Panc1 (cell line): ENCODE data around the gene RTF1. TPM values are rescaled to one million over a fixed set of nuclear protein-coding genes. Genes with fewer than 3 reads are reported as not detected.

Source experiments
- ATAC-seq: fragments of 200-7000 bp; cut with Tn5 transposase; 2 replicates; pipeline ENCODE4 v1.9.1; 2020; ENCODE audit warnings: mild to moderate bottlenecking, moderate library complexity
- BruUV-seq: library from RNA; stranded (reverse); fragments of 400-500 nt; replicated peaks from 2 replicates; lab custom pipeline; 2021; lab: Mats Ljungman, UMichigan
- CTCF ChIA-PET: fragments of 300-600 bp; sonication (Branson Sonifier 250); formaldehyde crosslinking; loops from one replicate; lab custom pipeline; 2022; ENCODE audit warnings: antibody characterized with exemption; lab: Charles Lee
- POLR2A ChIA-PET: fragments of 300-600 bp; sonication (Branson Sonifier 250); formaldehyde crosslinking; loops from one replicate; lab custom pipeline; 2022; ENCODE audit warnings: antibody characterized with exemption; lab: Charles Lee
- DNase-seq: peaks from one replicate; pipeline ENCODE4 v3.0.0-alpha.2; 2010; ENCODE audit warnings: low read depth, low spot score
- H3K27ac ChIP-seq: 2 replicates; pipeline ENCODE4 v1.5.1; 2011; ENCODE audit warnings: mild to moderate bottlenecking, low read length, inconsistent platforms
- H3K27me3 ChIP-seq: fragments of 200-500 bp; sonication (Bioruptor generic); 2 replicates; pipeline ENCODE4 v1.6.0; 2014; ENCODE audit warnings: low read length, inconsistent platforms; ENCODE audit not compliant: control insufficient read depth, insufficient read depth
- H3K36me3 ChIP-seq: fragments of 200-500 bp; sonication (Bioruptor generic); 2 replicates; pipeline ENCODE4 v1.5.1; 2014; ENCODE audit warnings: inconsistent platforms, mild to moderate bottlenecking, low read length, moderate library complexity; ENCODE audit not compliant: control insufficient read depth, insufficient read depth
- H3K4me1 ChIP-seq: 2 replicates; pipeline ENCODE4 v1.5.1; 2011; ENCODE audit warnings: inconsistent platforms, mild to moderate bottlenecking, low read length, moderate library complexity; ENCODE audit not compliant: control insufficient read depth, insufficient read depth
- H3K4me3 ChIP-seq, 2 experiments: 2 replicates each; pipeline ENCODE4 v1.5.1; 2011 to 2012; ENCODE audit warnings: low read depth in 2 of 2, low read length in 2 of 2, mild to moderate bottlenecking in 2 of 2, inconsistent platforms in 1 of 2, moderate library complexity in 1 of 2
- H3K9me3 ChIP-seq: fragments of 200-500 bp; sonication (Bioruptor generic); 2 replicates; pipeline ENCODE4 v1.5.1; 2014; ENCODE audit warnings: low read depth, mild to moderate bottlenecking, inconsistent platforms, low read length, moderate library complexity; ENCODE audit not compliant: control insufficient read depth, insufficient read depth
- POLR2AphosphoS5 ChIP-seq: IDR thresholded peaks from 2 replicates; pipeline ENCODE4 v1.6.1; 2012; ENCODE audit warnings: mild to moderate bottlenecking, low read depth, low read length, moderate library complexity
- SIN3A ChIP-seq: IDR thresholded peaks from 2 replicates; pipeline ENCODE4 v1.6.1; 2012; ENCODE audit warnings: low read depth, mild to moderate bottlenecking, low read length, moderate library complexity, borderline replicate concordance; ENCODE audit not compliant: insufficient read depth
- TCF7L2 ChIP-seq: IDR thresholded peaks from 2 replicates; pipeline ENCODE4 v1.6.1; 2011; ENCODE audit warnings: mild to moderate bottlenecking, low read depth, low read length, inconsistent platforms
- in situ Hi-C: cut with HindIII; loops from 2 replicates; pipeline ENCODE4 v1.10.0; 2016; ENCODE audit warnings: low sequenced_read_pairs, low pct_unique_long_range_greater_than_20kb
- intact Hi-C: fragments of 100-400 bp; cut with micrococcal nuclease; formaldehyde crosslinking; loops from one replicate; pipeline ENCODE4 v1.10.0; 2022; ENCODE audit not compliant: unreplicated experiment
- total RNA-seq: library from RNA; stranded (reverse); gene quantifications from one replicate; pipeline ENCODE4 v1.2.1, GENCODE V29; 2021; ENCODE audit not compliant: unreplicated experiment
- TF ChIP-seq, protein P1 (sequence below), 2 experiments: IDR thresholded peaks; 2 replicates each; pipeline ENCODE4 v1.6.1; 2011 to 2012; ENCODE audit warnings: low read depth in 2 of 2, control low read depth in 1 of 2, low read length in 1 of 2, mild to moderate bottlenecking in 1 of 2, moderate library complexity in 1 of 2; ENCODE audit not compliant: insufficient read depth in 1 of 2
- TF ChIP-seq, protein P2 (sequence below): fragments of 450-650 bp; IDR thresholded peaks from 2 replicates; pipeline ENCODE4 v1.5.1; 2017; ENCODE audit warnings: mild to moderate bottlenecking

RTF1 gene
- total RNA-seq, 1 experiment from 2014 or later: 43.5 TPM

DNA sequence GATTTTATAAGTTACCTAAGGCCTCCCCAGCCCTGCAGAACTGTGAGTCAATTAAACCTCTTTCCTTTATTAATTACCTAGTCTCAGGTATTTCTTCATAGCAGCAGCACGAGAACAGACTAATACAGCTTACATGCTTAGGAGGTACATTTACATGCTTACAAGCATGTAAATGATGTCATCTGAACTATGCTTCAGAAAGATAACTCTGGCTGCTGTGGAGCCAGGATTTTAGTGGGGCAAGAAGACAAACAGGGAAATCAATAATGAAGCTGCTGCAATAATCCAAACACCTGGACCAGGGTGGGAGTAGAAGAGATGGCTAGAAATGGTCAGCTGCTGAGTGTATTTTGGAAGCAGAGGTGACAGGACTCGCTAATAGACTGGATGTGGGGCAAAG lies 24.2 kb upstream of the RTF1 start:
- Histone ChIP-seq H3K36me3 (no peaks in the 10 kb centered on the region), H3K4me1 (no peaks in the 10 kb centered on the region), H3K27me3 (no peaks in the 10 kb centered on the region), H3K27ac (no peak overlapping the region), H3K4me3 (no peak overlapping the region), H3K9me3 (no peaks in the 10 kb centered on the region)
- ChIA-PET CTCF (no interaction called here), POLR2A (no interaction called here)
- intact Hi-C loops (no loop called here), in situ Hi-C loops (no loop called here)
- no peak for DNase-seq
- no TSS peak for BruUV-seq
- no peak for ATAC-seq
- TF ChIP-seq, protein P1, sequence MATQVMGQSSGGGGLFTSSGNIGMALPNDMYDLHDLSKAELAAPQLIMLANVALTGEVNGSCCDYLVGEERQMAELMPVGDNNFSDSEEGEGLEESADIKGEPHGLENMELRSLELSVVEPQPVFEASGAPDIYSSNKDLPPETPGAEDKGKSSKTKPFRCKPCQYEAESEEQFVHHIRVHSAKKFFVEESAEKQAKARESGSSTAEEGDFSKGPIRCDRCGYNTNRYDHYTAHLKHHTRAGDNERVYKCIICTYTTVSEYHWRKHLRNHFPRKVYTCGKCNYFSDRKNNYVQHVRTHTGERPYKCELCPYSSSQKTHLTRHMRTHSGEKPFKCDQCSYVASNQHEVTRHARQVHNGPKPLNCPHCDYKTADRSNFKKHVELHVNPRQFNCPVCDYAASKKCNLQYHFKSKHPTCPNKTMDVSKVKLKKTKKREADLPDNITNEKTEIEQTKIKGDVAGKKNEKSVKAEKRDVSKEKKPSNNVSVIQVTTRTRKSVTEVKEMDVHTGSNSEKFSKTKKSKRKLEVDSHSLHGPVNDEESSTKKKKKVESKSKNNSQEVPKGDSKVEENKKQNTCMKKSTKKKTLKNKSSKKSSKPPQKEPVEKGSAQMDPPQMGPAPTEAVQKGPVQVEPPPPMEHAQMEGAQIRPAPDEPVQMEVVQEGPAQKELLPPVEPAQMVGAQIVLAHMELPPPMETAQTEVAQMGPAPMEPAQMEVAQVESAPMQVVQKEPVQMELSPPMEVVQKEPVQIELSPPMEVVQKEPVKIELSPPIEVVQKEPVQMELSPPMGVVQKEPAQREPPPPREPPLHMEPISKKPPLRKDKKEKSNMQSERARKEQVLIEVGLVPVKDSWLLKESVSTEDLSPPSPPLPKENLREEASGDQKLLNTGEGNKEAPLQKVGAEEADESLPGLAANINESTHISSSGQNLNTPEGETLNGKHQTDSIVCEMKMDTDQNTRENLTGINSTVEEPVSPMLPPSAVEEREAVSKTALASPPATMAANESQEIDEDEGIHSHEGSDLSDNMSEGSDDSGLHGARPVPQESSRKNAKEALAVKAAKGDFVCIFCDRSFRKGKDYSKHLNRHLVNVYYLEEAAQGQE (IDR thresholded peaks at IDR 0.05; ENCODE audit: insufficient read depth in 1 of 2, low read depth in 2 of 2, low read length in 1 of 2): no peak
- TF ChIP-seq, protein P2, sequence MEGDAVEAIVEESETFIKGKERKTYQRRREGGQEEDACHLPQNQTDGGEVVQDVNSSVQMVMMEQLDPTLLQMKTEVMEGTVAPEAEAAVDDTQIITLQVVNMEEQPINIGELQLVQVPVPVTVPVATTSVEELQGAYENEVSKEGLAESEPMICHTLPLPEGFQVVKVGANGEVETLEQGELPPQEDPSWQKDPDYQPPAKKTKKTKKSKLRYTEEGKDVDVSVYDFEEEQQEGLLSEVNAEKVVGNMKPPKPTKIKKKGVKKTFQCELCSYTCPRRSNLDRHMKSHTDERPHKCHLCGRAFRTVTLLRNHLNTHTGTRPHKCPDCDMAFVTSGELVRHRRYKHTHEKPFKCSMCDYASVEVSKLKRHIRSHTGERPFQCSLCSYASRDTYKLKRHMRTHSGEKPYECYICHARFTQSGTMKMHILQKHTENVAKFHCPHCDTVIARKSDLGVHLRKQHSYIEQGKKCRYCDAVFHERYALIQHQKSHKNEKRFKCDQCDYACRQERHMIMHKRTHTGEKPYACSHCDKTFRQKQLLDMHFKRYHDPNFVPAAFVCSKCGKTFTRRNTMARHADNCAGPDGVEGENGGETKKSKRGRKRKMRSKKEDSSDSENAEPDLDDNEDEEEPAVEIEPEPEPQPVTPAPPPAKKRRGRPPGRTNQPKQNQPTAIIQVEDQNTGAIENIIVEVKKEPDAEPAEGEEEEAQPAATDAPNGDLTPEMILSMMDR: no peak
- TF ChIP-seq POLR2AphosphoS5 (no peak), TCF7L2 (no peak), SIN3A (no peak)

DNA sequence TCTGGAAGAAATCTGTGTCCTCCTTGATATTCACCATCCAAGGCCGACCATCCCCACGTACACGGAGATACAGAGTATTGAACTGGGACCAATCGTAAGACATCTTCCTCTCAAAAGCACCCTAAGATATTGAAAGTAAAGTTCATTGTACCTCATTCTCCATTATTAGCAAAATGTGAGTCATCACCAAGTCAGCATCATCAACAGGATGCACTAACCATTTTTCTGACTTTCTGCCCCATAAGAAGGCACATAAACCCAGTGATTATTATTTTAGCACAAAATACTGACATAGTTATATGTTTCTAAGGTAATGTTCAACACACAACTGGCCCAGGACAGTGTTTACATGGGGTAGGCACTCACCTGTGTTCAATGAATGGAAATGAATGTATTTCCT lies 22.0 kb upstream of the RTF1 start:
- H3K36me3 ChIP-seq: no peaks in the 10 kb centered on the region
- no peaks in the 10 kb centered on the region for H3K27me3 ChIP-seq
- no peak overlapping the region for H3K27ac ChIP-seq
- intact Hi-C loops (no loop called here), in situ Hi-C loops (no loop called here)
- no peaks in the 10 kb centered on the region for H3K9me3 ChIP-seq
- no peak overlapping the region for H3K4me3 ChIP-seq
- ATAC-seq (no peak), DNase-seq (no peak)
- ChIA-PET CTCF (no interaction called here), POLR2A (no interaction called here)
- no TSS peak for BruUV-seq
- no peaks in the 10 kb centered on the region for H3K4me1 ChIP-seq
- TF ChIP-seq SIN3A: no peak
- TF ChIP-seq, protein P2: no peak
- TF ChIP-seq, protein P1 (IDR thresholded peaks at IDR 0.05; ENCODE audit: insufficient read depth in 1 of 2, low read depth in 2 of 2, low read length in 1 of 2): no peak
- no peak for TF ChIP-seq POLR2AphosphoS5
- no peak for TF ChIP-seq TCF7L2
